ENCODE results near the gene EYS.

- TF ChIP-seq CTCF (conservative IDR thresholded peaks at IDR 0.05) (no peak), ZFX (IDR thresholded peaks at IDR 0.05) (no peak)
Measured at GRCh38 chr6:64527899-64528298, 1179.1 kb downstream of the EYS start.

Measured in C4-2B (cell line).